K562 (cell line): ENCODE data around the gene WNT8A. TPM values are rescaled to one million over a fixed set of nuclear protein-coding genes. Genes with fewer than 3 reads are reported as not detected.

Experiments
- ADNP ChIP-seq: fragments of 200-800 bp; sonication (Bioruptor generic); IDR thresholded peaks from 2 replicates; pipeline ENCODE4 v1.6.1; 2016; ENCODE audit warnings: missing genetic modification characterization, missing compliant biosample characterization
- CREM ChIP-seq: IDR thresholded peaks from 2 replicates; pipeline ENCODE4 v1.6.1; 2014; ENCODE audit warnings: antibody characterized with exemption, low read depth
- HLTF ChIP-seq: fragments of 450-650 bp; IDR thresholded peaks from 2 replicates; pipeline ENCODE4 v1.6.1; 2016
- PURB ChIP-seq: sonication (generic); formaldehyde crosslinking; IDR thresholded peaks from 2 replicates; pipeline ENCODE4 v1.9.0; 2021; ENCODE audit warnings: low read depth, mild to moderate bottlenecking, missing genetic modification reagents
- RBM14 ChIP-seq: fragments of 200-400 bp; formaldehyde crosslinking; IDR thresholded peaks from 2 replicates; pipeline ENCODE4 v1.6.1; 2018; ENCODE audit warnings: low read depth, mild to moderate bottlenecking, low read length, moderate library complexity, borderline replicate concordance; ENCODE audit not compliant: insufficient read depth
- SMAD1 ChIP-seq: fragments of 150-350 bp; IDR thresholded peaks from 2 replicates; pipeline ENCODE4 v1.6.1; 2014; ENCODE audit warnings: low read length, low read depth; ENCODE audit not compliant: partially characterized antibody
- ZNF75A ChIP-seq: fragments of 450-650 bp; formaldehyde crosslinking; IDR thresholded peaks from 2 replicates; pipeline ENCODE4 v1.4.0; 2020; ENCODE audit warnings: mild to moderate bottlenecking
- ZNF778 ChIP-seq: fragments of 450-650 bp; formaldehyde crosslinking; IDR thresholded peaks from 2 replicates; pipeline ENCODE4 v1.4.0; 2020; ENCODE audit warnings: mild to moderate bottlenecking, moderate library complexity
- polyA plus RNA-seq, 8 experiments: library from polyadenylated mRNA; depleted of rRNA in 4 of 8; stranded (reverse) in 5 of 8; unstranded in 3 of 8; fragments of >200 nt; fragmentation: Nextera tagmentation in 2 of 8; fragmentation: Illumina TruSeq in 1 of 8; extraction: Ambion mirVana in 2 of 8; extraction: Trizol in 1 of 8; gene quantifications; 2 replicates each; pipeline versions ENCODE4 v1.2.1 to v1.2.3, GENCODE V29; 2011 to 2014; ENCODE audit warnings: inconsistent platforms in 1 of 8, missing spikeins in 1 of 8
- total RNA-seq, 7 experiments: library from RNA; depleted of rRNA in 6 of 7; stranded (reverse); fragments of >200 nt in 6 of 7; fragmentation: Illumina TruSeq in 2 of 7; extraction: Trizol in 2 of 7; gene quantifications; 2 replicates each; pipeline versions ENCODE4 v1.2.1 to v1.2.3, GENCODE V29; 2011 to 2021; ENCODE audit warnings: low replicate concordance in 1 of 7
- TF ChIP-seq, protein P1 (sequence below): fragments of 250-450 bp; sonication (Bioruptor Pico); IDR thresholded peaks from 2 replicates; pipeline ENCODE4 v1.4.0; 2020; ENCODE audit warnings: mild to moderate bottlenecking, moderate library complexity
- TF ChIP-seq, protein P2 (sequence below), 3 experiments: IDR thresholded peaks in 2 of 3; conservative IDR thresholded peaks in 1 of 3; 2 replicates each; pipeline ENCODE4 v1.5.1; 2011 to 2012; ENCODE audit warnings: low read length in 3 of 3, mild to moderate bottlenecking in 3 of 3, control low read depth in 2 of 3, improper control_type of control experiment in 1 of 3, inconsistent platforms in 1 of 3, low read depth in 1 of 3, mixed read lengths in 1 of 3, moderate library complexity in 1 of 3; ENCODE audit not compliant: insufficient read depth in 2 of 3
- TF ChIP-seq, protein P3 (sequence below): fragments of 450-650 bp; conservative IDR thresholded peaks from 2 replicates; pipeline ENCODE4 v1.6.1; 2016; ENCODE audit warnings: missing genetic modification characterization, low read depth, mild to moderate bottlenecking, control low read depth, missing compliant biosample characterization
- TF ChIP-seq, protein P4 (sequence below): fragments of 200-400 bp; formaldehyde crosslinking; IDR thresholded peaks from 2 replicates; pipeline ENCODE4 v1.6.1; 2017; ENCODE audit warnings: mild to moderate bottlenecking, low read depth, low read length, moderate library complexity
- TF ChIP-seq, protein P5 (sequence below): fragments of 250-450 bp; sonication (Bioruptor Pico); IDR thresholded peaks from 2 replicates; pipeline ENCODE4 v1.4.0; 2020; ENCODE audit warnings: mild to moderate bottlenecking, moderate library complexity, borderline replicate concordance
- TF ChIP-seq, protein P6 (sequence below): IDR thresholded peaks from 2 replicates; pipeline ENCODE4 v1.6.1; 2014; ENCODE audit warnings: antibody characterized with exemption

Gene WNT8A
- total and polyA plus RNA-seq, 9 of the 15 experiments (the other 6 are each of a cell fraction or from before 2014, with no cell fraction given), result not detected

DNA sequence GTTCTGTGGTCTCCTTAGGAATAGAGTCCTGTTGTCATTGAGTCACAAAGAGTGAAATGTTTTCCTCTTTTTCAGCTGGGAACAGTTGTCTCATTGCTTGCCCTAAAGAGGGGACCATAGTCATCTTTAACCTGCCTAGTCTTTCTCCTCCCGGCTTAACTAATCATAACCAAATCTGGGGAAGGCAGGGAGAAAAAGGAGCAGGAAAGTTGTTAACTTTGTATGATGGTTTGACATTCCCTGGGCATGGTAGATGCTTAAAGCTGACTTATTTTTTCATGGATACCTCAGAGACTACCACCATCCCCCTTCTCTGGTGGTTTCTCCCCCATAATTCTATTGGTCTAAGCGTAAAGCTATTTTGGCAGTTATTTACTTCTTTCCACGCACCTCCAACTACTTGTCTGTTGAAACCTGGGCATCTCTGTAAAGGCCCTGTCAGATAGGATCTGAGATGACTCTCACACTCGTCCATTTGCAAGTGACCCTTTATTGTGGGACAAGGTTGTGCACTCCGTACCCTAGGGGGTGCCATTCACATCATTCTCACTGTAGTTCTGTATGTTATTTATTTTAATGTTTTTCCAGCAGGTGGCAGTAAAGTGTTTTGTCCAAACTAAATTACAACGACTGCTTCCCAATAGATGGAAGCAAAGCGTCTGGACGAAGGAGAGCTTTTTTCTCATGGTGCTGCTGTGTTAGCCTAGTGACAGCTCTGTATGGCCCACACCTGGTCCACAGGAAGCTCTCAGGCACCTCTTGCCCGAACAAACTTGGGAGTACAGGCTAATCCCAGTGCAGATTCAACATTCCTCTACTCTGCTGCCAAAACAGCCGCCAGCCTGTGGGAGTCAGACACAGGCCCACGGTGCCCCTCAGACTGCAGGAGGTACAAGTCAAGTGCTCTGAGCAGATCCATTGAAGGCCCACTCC lies 48.0 kb upstream of the WNT8A start (continued):
- TF ChIP-seq, protein P1, sequence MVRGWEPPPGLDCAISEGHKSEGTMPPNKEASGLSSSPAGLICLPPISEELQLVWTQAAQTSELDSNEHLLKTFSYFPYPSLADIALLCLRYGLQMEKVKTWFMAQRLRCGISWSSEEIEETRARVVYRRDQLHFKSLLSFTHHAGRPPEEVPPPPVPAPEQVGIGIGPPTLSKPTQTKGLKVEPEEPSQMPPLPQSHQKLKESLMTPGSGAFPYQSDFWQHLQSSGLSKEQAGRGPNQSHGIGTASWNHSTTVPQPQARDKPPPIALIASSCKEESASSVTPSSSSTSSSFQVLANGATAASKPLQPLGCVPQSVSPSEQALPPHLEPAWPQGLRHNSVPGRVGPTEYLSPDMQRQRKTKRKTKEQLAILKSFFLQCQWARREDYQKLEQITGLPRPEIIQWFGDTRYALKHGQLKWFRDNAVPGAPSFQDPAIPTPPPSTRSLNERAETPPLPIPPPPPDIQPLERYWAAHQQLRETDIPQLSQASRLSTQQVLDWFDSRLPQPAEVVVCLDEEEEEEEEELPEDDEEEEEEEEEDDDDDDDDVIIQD (CRISPR knock-in tag), result no peak
- TF ChIP-seq ZNF778 (no peak), ADNP (peak; percentile 49; the same call in 1 of the 2 replicates), CREM (peak; percentile 79), RBM14 (no peak), SMAD1 (no peak), HLTF (peak; percentile 17; the same call in 1 of the 2 replicates), ZNF75A (CRISPR knock-in tag) (0 out of 2 replicates have a peak, but pooled peaks have one; percentile 44), PURB (CRISPR knock-in tag) (no peak)
- TF ChIP-seq, protein P2, sequence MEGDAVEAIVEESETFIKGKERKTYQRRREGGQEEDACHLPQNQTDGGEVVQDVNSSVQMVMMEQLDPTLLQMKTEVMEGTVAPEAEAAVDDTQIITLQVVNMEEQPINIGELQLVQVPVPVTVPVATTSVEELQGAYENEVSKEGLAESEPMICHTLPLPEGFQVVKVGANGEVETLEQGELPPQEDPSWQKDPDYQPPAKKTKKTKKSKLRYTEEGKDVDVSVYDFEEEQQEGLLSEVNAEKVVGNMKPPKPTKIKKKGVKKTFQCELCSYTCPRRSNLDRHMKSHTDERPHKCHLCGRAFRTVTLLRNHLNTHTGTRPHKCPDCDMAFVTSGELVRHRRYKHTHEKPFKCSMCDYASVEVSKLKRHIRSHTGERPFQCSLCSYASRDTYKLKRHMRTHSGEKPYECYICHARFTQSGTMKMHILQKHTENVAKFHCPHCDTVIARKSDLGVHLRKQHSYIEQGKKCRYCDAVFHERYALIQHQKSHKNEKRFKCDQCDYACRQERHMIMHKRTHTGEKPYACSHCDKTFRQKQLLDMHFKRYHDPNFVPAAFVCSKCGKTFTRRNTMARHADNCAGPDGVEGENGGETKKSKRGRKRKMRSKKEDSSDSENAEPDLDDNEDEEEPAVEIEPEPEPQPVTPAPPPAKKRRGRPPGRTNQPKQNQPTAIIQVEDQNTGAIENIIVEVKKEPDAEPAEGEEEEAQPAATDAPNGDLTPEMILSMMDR (IDR thresholded peaks at IDR 0.05 in 2 of 3, conservative IDR thresholded peaks at IDR 0.05 in 1 of 3; ENCODE audit: insufficient read depth in 2 of 3, low read depth in 1 of 3, low read length in 3 of 3), result peak; percentile 96 to 100 (median 99)
- TF ChIP-seq, protein P3, sequence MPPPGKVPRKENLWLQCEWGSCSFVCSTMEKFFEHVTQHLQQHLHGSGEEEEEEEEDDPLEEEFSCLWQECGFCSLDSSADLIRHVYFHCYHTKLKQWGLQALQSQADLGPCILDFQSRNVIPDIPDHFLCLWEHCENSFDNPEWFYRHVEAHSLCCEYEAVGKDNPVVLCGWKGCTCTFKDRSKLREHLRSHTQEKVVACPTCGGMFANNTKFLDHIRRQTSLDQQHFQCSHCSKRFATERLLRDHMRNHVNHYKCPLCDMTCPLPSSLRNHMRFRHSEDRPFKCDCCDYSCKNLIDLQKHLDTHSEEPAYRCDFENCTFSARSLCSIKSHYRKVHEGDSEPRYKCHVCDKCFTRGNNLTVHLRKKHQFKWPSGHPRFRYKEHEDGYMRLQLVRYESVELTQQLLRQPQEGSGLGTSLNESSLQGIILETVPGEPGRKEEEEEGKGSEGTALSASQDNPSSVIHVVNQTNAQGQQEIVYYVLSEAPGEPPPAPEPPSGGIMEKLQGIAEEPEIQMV (tag), result no peak
- TF ChIP-seq, protein P4, sequence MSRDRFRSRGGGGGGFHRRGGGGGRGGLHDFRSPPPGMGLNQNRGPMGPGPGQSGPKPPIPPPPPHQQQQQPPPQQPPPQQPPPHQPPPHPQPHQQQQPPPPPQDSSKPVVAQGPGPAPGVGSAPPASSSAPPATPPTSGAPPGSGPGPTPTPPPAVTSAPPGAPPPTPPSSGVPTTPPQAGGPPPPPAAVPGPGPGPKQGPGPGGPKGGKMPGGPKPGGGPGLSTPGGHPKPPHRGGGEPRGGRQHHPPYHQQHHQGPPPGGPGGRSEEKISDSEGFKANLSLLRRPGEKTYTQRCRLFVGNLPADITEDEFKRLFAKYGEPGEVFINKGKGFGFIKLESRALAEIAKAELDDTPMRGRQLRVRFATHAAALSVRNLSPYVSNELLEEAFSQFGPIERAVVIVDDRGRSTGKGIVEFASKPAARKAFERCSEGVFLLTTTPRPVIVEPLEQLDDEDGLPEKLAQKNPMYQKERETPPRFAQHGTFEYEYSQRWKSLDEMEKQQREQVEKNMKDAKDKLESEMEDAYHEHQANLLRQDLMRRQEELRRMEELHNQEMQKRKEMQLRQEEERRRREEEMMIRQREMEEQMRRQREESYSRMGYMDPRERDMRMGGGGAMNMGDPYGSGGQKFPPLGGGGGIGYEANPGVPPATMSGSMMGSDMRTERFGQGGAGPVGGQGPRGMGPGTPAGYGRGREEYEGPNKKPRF, result no peak
- TF ChIP-seq, protein P5, sequence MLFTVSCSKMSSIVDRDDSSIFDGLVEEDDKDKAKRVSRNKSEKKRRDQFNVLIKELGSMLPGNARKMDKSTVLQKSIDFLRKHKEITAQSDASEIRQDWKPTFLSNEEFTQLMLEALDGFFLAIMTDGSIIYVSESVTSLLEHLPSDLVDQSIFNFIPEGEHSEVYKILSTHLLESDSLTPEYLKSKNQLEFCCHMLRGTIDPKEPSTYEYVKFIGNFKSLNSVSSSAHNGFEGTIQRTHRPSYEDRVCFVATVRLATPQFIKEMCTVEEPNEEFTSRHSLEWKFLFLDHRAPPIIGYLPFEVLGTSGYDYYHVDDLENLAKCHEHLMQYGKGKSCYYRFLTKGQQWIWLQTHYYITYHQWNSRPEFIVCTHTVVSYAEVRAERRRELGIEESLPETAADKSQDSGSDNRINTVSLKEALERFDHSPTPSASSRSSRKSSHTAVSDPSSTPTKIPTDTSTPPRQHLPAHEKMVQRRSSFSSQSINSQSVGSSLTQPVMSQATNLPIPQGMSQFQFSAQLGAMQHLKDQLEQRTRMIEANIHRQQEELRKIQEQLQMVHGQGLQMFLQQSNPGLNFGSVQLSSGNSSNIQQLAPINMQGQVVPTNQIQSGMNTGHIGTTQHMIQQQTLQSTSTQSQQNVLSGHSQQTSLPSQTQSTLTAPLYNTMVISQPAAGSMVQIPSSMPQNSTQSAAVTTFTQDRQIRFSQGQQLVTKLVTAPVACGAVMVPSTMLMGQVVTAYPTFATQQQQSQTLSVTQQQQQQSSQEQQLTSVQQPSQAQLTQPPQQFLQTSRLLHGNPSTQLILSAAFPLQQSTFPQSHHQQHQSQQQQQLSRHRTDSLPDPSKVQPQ (CRISPR knock-in tag), result no peak
- TF ChIP-seq, protein P6, sequence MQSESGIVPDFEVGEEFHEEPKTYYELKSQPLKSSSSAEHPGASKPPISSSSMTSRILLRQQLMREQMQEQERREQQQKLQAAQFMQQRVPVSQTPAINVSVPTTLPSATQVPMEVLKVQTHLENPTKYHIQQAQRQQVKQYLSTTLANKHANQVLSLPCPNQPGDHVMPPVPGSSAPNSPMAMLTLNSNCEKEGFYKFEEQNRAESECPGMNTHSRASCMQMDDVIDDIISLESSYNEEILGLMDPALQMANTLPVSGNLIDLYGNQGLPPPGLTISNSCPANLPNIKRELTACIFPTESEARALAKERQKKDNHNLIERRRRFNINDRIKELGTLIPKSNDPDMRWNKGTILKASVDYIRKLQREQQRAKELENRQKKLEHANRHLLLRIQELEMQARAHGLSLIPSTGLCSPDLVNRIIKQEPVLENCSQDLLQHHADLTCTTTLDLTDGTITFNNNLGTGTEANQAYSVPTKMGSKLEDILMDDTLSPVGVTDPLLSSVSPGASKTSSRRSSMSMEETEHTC, result no peak
